Endometrium (tissue), 2 donors: ENCODE results near the gene SNED1.

Source experiments
- FAIRE-seq: peaks from 2 replicates; lab custom pipeline; 2012; peaks lifted over from hg19 to GRCh38; lab: Jason Lieb, UNC
- donor health status: control.
- donor health status: control.

Gene SNED1

DNA sequence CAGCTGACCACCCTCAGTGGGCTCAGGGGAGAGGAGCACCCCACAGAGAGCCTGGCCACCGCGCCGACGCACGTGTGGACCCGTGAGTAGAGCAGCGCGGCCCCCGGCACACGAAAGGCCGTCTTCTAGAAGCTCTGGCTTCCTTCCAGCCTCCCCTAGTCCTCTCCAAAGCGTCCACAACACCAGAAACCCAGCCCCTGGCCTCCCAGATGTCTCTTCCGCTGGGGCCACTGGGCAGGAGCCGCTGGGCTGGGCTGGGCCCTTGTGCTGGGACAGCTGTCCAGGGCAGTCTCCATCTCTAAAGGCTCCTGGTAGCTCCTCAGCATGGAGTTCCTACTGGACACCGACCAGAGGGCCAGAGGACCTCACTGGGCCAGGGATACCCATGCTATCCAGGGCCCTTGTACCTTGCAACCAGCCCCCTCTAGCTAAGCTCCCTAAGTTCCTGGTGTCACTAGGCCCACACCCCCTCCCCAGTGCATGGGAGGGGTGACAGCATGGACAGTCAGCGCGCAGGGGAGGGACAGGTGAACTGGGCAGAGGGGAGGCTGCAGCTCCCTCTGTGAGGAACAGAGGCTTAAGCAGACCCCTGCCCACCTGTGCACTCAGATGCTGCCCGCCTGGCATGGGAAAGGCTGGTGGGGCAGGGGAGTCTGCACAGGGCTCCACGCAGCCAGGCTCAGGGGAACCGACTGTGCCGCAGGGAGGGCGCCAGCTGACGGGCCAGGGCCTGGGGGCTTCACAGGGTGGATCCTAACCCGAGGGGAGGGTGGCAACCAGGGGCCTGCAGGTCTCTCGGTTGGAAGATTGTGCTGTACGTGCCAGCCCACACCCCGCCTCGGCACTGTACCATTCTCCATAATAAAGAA is 70.8 kb downstream of the SNED1 start:
- FAIRE-seq = no peak

DNA sequence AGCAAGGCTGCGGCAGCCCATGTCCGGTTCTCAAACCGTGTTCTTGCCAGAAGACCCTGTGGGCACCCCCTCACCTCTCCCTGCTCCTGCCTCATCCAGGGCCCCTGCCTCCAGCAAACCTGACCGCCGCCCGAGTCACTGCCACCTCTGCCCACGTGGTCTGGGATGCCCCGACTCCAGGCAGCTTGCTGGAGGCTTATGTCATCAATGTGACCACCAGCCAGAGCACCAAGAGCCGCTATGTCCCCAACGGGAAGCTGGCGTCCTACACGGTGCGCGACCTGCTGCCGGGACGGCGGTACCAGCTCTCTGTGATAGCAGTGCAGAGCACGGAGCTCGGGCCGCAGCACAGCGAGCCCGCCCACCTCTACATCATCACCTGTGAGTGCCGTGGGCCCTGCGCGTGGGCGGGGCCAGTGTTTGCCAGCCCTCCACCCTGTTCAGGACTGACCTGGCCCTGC is 71.4 kb downstream of the SNED1 start:
- FAIRE-seq = no peak

DNA sequence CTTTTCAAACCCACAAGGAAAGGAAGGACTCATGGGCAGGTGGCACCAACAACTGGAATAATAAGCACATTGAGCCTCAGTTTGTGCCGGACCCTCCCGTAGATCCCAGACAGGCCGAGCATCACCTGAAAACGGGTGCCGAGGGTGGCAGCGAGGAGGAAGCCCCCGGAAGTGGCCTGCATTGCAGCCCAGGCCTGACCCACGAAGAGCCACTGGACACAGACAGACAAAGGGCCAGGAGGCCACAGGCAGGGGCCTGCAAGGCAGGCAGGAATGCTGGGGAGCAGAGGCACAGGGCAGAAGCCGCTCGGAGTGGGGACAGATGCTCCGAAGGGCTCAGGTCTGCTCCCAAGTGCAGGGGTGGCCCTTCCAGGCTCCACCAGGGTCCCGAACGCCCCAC is 71.9 kb downstream of the SNED1 start:
- no peak for FAIRE-seq

DNA sequence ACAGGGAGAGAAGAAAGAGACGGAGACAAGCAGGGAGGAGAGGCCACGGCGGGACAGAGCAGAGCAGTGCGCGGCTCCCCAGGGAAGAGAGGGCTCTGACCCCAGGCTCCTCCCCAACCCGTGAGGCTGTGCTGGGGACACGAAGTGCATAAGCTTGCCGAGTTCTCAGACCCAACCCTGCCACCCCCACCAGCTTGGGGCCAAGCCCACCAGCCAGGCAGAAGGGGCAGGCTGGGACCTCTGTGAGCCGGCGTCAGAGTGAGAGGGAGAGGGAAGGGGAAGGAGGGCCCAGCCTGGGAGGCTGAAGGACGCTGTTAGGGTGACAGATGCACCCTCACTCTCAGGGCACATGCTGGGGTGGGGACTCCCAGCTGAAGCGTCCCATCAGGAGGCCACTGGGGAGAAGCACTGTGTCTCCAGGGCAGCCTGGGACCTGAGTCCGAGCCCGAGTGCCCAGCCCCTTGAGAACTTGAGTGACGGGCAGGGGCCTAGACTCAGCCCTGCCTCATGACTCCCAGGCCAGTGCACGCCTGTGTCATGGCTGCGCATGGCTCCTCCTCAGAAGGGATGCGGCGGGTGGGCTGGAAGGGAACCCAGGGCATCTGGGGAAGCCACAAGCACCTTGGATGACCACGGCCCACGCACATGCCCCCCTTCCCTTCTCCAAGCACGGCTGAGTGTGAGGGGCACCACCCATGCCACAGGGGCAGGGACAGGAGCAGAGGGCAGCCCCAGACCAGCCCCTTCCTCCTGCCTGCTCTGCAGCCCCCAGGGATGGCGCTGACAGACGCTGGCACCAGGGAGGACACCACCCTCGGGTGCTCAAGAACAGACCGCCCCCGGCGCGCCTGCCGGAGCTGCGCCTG is 72.6 kb downstream of the SNED1 start:
- FAIRE-seq = no peak

DNA sequence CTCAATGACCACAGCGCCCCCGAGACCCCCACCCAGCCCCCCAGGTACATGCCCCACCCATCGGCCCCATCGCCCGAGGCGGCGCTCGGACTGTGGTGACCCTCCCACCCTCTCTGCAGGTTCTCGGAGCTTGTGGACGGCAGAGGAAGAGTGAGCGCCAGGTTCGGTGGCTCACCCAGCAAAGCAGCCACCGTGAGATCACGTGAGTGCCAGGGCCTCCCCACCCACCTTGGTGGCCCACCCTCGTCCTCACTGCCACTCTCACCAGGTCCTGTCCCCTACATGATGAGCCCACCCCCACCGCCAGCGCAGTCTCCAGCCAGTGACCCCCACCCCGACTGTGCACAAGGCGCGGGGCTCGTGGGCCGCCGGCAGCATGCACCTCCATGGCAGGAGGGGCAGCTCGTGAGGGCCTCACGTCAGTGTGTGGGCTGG is 73.3 kb downstream of the SNED1 start:
- FAIRE-seq = no peak

DNA sequence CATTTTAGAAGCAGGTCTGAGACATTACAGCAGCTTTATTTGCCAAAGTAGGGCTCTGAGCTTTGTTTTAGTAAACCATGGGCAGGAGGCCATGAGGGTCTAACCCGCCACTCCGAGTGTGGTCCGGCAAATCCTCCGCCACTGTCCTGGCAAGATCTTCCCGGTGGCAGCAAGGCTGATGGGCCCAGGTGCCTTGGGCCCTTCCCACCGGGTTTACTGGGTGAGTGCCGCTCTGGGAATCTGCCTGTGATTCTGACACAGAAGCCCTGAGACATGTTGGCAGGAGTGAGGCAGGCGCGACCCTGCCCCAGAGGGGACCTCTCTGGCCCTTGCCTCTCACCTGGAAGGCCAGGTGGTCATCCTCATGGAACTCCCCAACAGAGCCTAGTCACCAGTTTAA is 73.7 kb downstream of the SNED1 start:
- FAIRE-seq = no peak

DNA sequence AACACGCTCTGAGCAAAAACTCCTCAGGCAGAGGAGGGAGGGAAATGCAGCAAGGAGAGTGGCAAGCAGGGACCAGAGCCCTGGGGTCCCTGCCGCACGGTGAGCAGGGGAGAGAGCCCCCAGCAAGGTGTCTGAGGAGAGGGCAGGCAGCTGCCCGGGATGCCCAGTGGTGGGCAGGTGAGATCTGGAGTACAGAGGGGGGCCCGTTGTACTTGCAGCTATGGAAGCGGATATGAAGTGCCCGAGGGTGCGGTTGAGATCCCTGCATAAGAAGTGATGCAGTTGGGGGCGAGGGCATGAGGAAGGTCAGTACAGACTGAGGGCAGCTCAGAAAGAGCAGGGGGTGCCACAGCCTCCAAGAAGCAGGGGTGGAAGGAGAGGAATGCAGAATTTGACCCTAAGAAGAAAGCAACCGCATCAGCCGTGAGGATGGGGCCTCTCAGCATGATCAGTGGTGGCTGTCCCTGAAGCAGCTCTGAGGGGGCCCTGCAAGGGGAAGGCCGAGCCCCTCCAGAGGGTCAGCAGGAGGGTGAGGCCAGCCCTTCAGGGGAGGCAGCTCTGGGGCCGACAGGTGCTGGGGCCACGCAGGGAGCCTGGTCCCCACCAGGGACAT is 74.2 kb downstream of the SNED1 start:
- no peak for FAIRE-seq

DNA sequence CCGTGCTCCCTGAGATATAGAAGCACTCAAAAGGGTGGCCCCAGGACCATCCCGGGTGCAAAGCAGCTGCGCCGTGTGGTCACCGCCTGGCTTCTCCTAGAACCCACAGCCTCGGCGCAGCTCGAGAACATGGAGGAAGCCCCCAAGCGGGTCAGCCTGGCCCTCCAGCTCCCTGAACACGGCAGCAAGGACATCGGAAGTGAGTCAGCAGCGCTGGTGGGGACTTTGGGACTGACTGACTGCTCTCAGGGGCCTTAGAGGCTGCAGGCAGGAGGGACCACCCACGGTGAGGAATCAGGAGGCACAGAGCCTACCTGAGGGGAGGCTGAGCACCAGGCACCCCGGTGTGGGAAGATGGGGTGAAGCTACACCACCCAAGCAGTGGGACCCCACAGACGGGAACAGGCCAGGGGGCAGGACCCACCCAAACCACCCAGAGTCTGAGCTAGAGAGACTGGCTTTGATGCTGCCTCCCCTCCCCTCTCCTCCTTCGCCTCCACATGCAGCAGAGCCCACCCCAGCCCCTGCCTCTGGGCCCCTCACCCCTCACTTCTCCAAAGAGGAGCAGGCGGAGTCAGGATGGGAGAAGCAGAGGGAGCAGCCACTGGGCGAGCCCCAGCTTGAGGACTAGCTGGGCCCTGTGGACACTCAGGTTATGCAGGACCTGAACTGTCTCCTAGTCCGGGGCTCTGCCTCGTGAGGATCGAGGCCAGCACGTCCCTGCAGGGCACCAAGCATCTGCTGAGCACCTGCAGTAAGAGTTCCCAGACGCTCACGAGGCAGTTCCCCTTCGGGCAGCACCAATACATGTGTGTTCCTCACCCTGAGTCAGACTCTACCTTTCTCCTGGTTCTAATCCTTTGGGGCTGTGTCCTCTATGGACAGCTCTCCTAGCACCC is 75.0 kb downstream of the SNED1 start:
- FAIRE-seq = no peak

DNA sequence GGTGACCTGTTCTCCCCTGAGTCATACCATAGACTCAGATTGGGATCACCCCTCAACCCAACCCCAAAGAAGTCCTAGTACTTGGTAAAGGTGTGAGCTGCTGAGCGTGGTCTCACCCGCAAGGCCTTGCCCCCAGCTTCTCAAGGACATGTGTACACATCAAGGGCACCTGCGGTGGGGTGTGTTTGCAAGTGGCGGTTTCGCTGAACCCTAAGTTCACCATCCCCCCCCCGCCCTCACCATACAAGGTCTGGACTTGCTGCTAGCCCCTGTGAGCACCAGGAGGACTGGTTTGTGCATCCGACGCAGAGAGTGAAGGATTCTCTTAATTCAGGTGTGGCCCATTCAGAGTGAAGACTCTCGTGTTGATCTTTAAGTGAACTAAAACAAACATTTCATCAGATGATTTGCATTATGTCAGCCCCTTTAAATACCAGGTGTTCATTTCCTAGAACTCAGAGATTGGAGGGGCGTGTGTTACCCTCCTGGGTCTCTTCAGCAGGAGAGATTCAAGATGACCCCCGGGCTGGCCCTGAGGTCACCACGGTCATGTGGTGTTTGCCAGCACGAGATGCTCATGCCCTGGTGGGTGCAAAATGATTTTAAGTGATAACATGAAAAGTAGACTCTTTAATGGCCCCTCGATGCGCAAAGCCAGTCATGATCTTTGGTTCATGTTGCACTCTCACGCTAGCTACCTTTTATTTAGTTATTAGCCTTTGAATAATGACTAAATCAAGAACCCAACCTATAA is 75.8 kb downstream of the SNED1 start:
- no peak for FAIRE-seq

DNA sequence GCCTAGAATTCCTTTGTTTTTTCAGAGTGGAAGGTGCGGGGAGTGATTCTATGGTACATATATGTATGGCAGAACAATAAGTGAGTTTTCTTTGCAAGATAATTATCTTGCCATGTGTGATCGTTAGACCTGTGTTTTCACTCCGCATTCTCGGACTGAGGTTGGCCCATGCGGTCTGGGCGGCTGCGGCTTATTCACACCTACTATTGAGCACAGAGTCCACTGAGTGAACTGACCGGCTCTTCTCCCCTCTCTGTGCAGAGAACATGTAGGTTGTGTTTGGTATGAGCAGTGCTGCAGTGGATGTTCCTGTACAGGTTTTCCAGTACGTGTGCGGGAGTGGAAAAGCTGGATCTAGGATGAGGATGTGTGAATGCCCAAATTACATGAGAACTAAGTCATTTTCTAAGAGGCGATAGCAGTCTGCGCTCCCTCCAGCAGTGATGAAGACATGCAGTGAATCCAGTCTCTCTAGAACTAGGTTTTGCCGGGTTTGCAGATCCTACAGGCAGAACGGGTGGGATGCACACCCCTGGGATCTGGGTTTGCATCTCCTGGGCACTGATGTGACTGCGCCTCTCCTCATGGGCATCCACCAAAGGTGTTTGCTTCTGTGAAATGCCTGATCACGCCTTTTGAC is 76.6 kb downstream of the SNED1 start:
- no peak for FAIRE-seq

DNA sequence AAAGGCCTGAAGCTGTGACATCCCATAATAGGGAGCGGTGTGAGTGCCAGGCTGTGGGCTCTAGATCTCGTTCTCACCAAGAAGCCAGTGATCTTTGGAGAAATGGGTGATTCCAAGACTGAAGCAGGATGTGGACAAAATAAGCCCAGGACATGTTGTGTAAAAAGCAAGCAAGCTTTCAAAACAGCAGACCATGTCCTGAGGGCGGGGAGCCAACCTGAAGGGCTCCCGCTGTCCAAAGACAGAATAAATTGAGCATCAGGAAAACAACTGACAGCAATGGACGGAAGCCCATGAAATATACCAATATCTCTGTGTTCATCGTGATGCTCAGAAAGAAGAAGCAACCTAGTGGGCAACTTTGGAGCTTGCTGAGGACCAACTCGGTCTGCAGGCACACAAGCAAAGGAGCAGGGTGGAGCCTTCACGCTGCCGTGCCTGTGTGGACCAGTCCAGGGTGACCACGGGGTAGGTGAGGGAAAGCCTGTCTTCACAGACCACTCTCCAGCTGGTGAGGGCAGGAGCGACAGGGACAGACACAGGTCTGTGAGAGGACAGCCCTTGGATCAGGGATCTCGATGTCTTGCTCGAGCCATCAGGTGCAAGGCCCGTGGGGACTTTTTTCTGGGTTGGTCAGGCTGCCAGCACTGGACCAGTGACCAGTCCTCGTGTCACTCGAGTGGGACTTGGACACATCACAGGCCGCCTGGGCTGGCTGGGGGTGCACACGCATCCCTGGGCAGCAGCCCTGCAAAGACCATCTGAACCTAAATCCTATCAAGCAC is 82.2 kb downstream of the SNED1 start:
- FAIRE-seq = no peak

DNA sequence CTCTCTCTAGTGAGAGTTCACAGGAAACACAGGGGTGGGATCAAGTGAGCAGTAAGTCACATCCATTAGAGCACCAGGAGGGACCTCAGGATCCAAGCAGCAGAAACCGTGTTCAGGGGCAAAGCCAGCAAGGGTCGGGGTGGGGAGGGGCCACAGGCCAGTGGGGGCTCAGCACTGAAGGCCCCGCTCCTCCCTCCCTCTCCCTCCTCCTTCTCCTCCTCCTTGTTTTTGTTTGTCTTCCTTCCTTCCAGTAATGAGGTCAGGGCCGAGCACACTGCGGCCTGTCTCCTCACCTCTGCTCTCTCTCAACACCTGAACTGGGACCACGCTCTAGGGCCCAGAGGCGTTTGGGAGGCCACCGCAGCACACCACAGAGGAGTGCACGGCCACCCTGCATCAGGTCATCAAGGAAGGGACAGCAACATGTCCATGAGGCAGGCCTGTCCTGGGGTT is 82.8 kb downstream of the SNED1 start:
- FAIRE-seq = no peak

DNA sequence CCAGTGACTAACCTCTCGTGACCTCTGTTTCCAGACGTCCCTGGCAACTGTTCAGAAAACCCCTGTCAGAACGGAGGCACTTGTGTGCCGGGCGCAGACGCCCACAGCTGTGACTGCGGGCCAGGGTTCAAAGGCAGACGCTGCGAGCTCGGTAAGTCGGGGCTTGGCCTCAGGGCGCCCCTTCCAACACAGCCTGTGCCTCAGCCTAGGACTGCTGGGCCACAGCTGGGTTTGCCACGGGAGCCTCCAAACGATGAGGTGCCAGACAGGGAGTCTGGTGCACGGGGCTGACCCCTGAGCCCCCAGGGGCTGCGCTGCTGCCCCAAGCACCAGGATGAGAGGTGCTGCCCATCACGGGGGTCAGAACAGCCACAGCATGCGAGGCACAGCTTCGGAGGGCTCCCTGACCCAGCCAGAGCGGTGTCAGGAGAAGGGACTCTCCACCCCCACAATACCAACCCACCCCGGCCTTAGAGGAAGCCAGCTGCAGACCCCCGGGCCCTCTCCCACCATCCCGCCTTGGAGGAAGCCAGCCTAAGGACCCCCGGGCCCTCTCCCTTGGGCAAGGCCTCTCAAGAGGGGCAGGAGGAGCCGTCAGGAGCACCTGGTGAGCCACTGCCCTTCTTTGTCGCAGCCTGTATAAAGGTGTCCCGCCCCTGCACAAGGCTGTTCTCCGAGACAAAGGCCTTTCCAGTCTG is 83.4 kb downstream of the SNED1 start:
- FAIRE-seq = no peak

DNA sequence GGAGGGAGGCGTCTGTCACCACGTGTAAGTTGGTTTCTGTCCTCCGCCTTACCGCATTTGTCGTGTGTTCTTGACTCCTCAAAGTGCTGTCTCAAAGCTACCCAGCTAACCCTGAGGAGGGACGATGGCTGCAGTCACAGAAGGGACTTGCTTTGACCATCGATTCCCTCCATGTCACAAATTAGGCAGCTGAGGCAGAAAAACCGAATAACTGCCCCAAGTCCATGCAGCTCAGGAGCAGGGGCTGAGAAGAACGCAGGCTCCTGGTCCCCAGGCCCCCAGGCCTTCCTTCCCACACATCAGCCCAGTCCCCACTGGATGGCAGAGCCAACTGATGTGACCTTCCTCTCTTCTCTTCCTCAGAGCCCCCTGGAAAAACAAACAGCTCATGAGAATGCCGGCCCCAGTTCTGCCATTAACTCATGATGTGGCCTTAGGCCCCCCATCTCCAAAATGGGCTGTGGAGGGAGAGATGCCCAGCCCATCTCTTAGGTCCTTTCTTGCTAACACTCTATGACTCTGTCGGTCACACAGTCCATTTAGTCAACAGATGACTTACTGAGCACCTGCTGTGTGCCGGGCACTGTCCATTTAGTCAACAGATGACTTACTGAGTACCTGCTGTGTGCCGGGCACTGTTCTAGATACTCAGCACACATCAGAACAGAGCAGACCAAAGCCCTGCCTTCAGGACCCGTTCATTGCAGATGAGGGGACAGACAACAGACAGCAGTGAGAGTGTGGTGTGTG is 84.1 kb downstream of the SNED1 start:
- FAIRE-seq = no peak

DNA sequence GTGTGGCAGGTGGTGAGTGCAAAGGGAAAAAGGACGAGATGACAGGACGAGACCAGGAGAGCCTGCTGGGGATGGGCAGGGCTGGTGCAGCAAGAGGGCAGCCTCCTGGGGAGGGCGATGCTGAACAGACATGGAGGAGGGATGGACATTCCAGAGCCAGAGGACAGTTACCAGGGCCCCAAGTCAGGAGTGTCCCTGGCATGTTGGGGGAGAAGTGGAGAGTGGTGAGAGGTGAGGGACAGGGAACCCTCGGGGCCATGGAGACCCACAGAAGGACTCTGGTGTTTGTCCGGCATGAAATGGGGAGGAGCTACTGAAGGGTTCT is 84.6 kb downstream of the SNED1 start:
- FAIRE-seq = no peak

DNA sequence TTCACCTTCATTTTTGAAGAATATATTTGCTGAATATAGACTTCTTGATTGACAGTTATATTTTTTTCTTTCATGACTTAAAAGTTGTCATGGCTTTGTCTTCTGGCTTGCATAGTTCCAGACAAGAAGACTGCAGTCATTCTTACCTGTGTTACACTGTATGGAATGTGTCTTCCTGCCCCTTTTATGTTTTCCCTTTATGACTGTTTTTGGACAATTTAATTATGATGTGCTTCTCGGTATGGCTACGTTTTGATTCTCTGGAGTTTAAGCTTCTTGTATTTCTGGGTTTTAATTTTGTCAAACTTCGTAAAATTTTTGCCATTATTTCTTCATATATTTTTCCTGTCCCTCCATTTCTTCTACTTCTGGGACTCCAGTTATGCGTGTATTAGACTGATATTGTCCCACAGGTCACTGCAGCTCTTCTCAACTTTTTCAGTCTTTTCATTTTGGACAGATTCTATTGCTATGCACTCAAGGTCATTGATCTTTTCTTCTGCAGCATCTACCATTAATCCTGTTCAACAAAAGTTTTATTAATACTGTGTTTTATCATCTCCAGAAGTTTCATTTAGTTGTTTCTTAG is 86.5 kb downstream of the SNED1 start:
- FAIRE-seq = no peak

DNA sequence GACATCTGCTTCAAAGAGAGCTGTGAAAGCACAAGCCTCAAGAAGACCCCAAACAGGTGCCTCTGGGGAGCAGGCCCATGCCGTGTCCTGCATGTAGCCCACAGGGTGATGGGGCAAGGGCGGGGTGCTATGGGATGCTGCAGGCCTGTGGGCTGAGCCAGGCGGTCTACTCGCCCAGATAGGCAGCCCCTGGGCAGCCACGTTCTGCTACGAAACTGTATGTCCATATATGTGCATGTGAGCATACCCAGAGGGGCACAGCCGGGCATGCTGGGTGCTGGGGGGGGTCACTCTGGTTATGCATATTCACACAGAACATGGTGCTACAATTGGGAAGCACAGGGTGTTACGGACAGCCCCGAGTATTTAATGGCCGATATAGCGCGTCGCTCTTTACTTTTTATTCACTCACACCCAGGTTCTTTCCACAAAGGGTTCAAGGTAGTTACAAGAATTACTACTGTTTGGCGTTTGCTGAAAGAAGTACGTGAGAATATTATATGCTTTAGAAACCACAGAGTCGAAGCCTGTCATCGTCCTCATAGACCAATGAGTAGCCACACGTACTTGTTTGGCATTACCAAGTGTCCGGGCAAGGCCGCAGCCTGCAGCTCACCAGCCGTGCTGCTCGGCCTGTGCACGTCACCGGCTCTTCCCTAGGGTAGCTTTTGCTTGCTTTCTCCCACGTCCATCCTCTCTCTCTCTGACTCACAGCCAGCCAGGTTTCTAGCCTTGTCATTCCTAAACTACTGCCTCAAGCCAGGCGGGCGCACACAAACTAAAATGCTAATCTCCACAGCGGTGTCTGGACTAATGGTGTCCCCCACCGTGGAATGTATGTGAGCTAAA is 89.2 kb downstream of the SNED1 start:
- FAIRE-seq = no peak
